T-helper 2 cell treated with Interferon-gamma antibody and Interleukin-4, amounts not matched to agents 5 μg/mL and 100 μg/mL, for 36 hours (primary cell): Measurements from ENCODE around the gene BMP10.

ENCODE experiments used
- DNase-seq: peaks from one replicate; pipeline ENCODE4 v3.0.0; 2021; ENCODE audit warnings: low spot score
- H3K27ac Mint-ChIP-seq: one replicate; pipeline ENCODE4 v1.8.0; 2021; ENCODE audit warnings: mild to moderate bottlenecking, mixed read lengths
- H3K27me3 Mint-ChIP-seq: one replicate; pipeline ENCODE4 v1.8.0; 2021; ENCODE audit warnings: low read depth, mixed read lengths
- H3K36me3 Mint-ChIP-seq: one replicate; pipeline ENCODE4 v1.8.0; 2021; ENCODE audit warnings: low read depth, mixed read lengths
- H3K4me1 Mint-ChIP-seq: one replicate; pipeline ENCODE4 v1.8.0; 2021; ENCODE audit warnings: low read depth, mixed read lengths
- H3K4me3 Mint-ChIP-seq: one replicate; pipeline ENCODE4 v1.8.0; 2022; ENCODE audit warnings: mild to moderate bottlenecking, moderate library complexity, mixed read lengths
- H3K9me3 Mint-ChIP-seq: one replicate; pipeline ENCODE4 v1.8.0; 2021; ENCODE audit warnings: mixed read lengths

The BMP10 gene

GRCh38 chr2:68832233-68832869 is 38.8 kb downstream of the BMP10 start:
- Mint-ChIP-seq H3K4me1 (peaks cover 82% of the 10 kb centered on the region), H3K9me3 (no peaks in the 10 kb centered on the region), H3K36me3 (peaks cover 18% of the 10 kb centered on the region), H3K27me3 (no peaks in the 10 kb centered on the region), H3K27ac (peak overlapping the region; percentile 79), H3K4me3 (peak overlapping the region; percentile 53)
- peak; percentile 56 for DNase-seq

- no peaks in the 10 kb centered on the region for H3K9me3 Mint-ChIP-seq
- peak overlapping the region; percentile 53 for H3K4me3 Mint-ChIP-seq
- H3K4me1 Mint-ChIP-seq: peaks cover 79% of the 10 kb centered on the region
- peak overlapping the region; percentile 79 for H3K27ac Mint-ChIP-seq
- H3K36me3 Mint-ChIP-seq: peaks cover 22% of the 10 kb centered on the region
- DNase-seq: no peak
- no peaks in the 10 kb centered on the region for H3K27me3 Mint-ChIP-seq
Measured at GRCh38 chr2:68831686-68832232, 39.4 kb downstream of the BMP10 start.

GRCh38 chr2:68829749-68830148 is 41.4 kb downstream of the BMP10 start:
- peaks cover 67% of the 10 kb centered on the region for H3K4me1 Mint-ChIP-seq
- peaks cover 42% of the 10 kb centered on the region for H3K36me3 Mint-ChIP-seq
- DNase-seq: no peak
- no peaks in the 10 kb centered on the region for H3K9me3 Mint-ChIP-seq
- H3K27me3 Mint-ChIP-seq: no peaks in the 10 kb centered on the region
- H3K4me3 Mint-ChIP-seq: peak overlapping the region; percentile 74
- H3K27ac Mint-ChIP-seq: peak overlapping the region; percentile 79

DNA sequence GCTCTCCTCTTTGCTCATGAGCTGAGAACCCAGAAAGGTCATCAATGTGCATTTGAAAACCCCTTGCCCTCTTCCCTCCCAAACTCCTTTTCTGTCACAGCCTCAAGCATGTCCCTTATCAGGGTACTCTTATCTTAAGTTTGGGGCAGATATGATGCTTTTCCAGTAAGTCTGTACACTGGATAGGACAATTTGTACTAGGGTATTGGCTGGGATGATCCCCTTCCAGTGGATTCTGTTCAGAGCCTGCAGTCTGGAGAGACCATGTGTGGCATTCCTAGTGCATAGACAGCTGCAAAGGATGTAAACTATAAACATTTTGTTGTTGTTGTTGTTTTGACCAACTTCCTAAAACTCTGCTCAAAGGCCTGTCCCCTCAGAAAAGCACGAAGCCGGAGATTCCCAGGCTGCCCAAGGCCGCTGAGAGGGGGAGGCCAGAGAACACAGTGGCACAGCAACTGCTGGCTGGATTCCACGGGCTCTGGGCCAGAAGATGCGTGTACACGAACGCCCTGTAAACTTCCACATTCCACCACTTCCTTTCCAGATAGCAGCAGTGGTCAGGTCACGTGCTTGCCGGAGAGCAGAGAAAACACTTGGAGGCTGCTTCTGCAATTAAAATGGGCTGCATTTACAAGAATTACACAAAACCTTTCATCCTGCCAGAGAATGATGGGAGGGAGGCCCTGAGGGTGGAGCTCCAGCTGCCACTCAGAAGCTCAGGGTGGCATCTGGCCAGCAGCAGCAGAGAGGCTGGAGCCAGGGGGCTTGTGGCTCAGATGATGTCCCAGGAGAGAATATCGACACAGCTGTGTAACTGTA is 42.1 kb downstream of the BMP10 start:
- Mint-ChIP-seq H3K9me3 (no peaks in the 10 kb centered on the region), H3K4me1 (peaks cover 64% of the 10 kb centered on the region), H3K27me3 (no peaks in the 10 kb centered on the region), H3K27ac (peak overlapping the region; percentile 79), H3K36me3 (peaks cover 47% of the 10 kb centered on the region), H3K4me3 (peak overlapping the region; percentile 74)
- DNase-seq: peak; percentile 71

GRCh38 chr2:68827666-68828065 is 43.5 kb downstream of the BMP10 start:
- Mint-ChIP-seq H3K27ac (peak overlapping the region; percentile 61), H3K27me3 (no peaks in the 10 kb centered on the region), H3K36me3 (peaks cover 58% of the 10 kb centered on the region)

GRCh38 chr2:68825866-68826265 is 45.3 kb downstream of the BMP10 start:
- no peaks in the 10 kb centered on the region for H3K27me3 Mint-ChIP-seq
- H3K4me1 Mint-ChIP-seq: peaks cover 34% of the 10 kb centered on the region
- DNase-seq: no peak
- peaks cover 70% of the 10 kb centered on the region for H3K36me3 Mint-ChIP-seq
- H3K4me3 Mint-ChIP-seq: no peak overlapping the region
- H3K9me3 Mint-ChIP-seq: no peaks in the 10 kb centered on the region
- peak overlapping the region; percentile 48 for H3K27ac Mint-ChIP-seq

More at GRCh38 chr2:68827666-68828065, 43.5 kb downstream of the BMP10 start:
- H3K9me3 Mint-ChIP-seq: no peaks in the 10 kb centered on the region
- DNase-seq: no peak
- H3K4me1 Mint-ChIP-seq: peaks cover 52% of the 10 kb centered on the region
- H3K4me3 Mint-ChIP-seq: no peak overlapping the region

DNA sequence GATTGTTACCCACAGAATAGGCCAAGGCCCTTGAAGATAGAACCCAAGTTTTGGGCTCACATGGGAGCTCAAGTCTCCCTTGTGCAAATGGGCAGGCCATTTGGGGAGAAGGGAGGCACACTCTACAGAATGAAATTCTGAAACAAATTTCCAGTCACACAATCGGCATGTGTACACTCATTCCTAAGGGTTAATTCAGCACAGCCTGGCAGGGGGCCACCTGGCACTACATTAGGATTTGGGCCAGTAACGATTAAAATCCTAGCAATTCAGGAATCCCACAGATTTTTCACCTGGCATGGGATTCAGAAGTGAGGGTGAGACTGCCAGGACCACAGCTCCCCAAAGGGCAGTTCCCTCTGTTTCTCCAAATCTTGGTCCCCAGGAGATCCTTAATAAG is 46.4 kb downstream of the BMP10 start:
- no peak overlapping the region for H3K27ac Mint-ChIP-seq
- peaks cover 79% of the 10 kb centered on the region for H3K36me3 Mint-ChIP-seq
- no peaks in the 10 kb centered on the region for H3K9me3 Mint-ChIP-seq
- no peak for DNase-seq
- H3K27me3 Mint-ChIP-seq: no peaks in the 10 kb centered on the region
- H3K4me3 Mint-ChIP-seq: no peak overlapping the region
- peaks cover 27% of the 10 kb centered on the region for H3K4me1 Mint-ChIP-seq

GRCh38 chr2:68822207-68822872 is 48.9 kb downstream of the BMP10 start:
- Mint-ChIP-seq H3K9me3 (no peaks in the 10 kb centered on the region), H3K27ac (peak overlapping the region; percentile 49), H3K4me3 (no peak overlapping the region), H3K27me3 (no peaks in the 10 kb centered on the region), H3K4me1 (peaks cover 6% of the 10 kb centered on the region), H3K36me3 (peaks cover 83% of the 10 kb centered on the region)
- no peak for DNase-seq

- H3K27me3 Mint-ChIP-seq: no peaks in the 10 kb centered on the region
- H3K4me3 Mint-ChIP-seq: no peak overlapping the region
- no peak for DNase-seq
- no peak overlapping the region for H3K27ac Mint-ChIP-seq
- H3K4me1 Mint-ChIP-seq: peaks cover 5% of the 10 kb centered on the region
- H3K36me3 Mint-ChIP-seq: peaks cover 80% of the 10 kb centered on the region
- H3K9me3 Mint-ChIP-seq: no peaks in the 10 kb centered on the region
Measured at GRCh38 chr2:68819556-68819955, 51.6 kb downstream of the BMP10 start.

DNA sequence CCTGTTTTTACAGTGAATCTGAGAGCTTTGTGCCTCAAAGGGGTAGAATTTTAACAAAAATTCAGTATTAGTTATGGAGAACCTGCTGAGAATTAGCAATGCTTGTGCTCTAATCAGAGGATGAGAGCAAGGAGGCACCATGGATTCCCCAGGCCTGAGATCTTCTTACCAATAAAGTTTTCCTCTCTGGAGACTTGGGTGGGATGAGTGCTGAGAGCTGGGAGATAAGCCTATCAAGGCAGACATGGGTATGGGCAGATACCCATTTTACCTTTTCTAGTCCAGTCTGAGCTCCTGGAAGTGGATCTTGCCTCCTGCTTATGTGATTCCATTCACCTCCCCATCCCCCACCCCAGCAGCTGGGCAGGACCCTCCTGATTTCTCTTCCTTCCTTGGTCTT is 53.9 kb downstream of the BMP10 start:
- no peak overlapping the region for H3K4me3 Mint-ChIP-seq
- H3K36me3 Mint-ChIP-seq: peaks cover 78% of the 10 kb centered on the region

More for the DNA sequence above, 53.9 kb downstream of the BMP10 start:
- no peaks in the 10 kb centered on the region for H3K27me3 Mint-ChIP-seq
- no peak overlapping the region for H3K27ac Mint-ChIP-seq
- H3K4me1 Mint-ChIP-seq: peaks cover 5% of the 10 kb centered on the region
- H3K9me3 Mint-ChIP-seq: no peaks in the 10 kb centered on the region
- no peak for DNase-seq
